Measurements from ENCODE around the gene LDB3.
A peak's percentile ranks its signal among the peaks of the same experiment; 100 is the strongest.

Gene LDB3

GRCh38 chr10:86666538-86666937 lies 1.8 kb upstream of the LDB3 start:
- no peak for FAIRE-seq

GRCh38 chr10:86667421-86668181 lies 710 bp upstream of the LDB3 start:
- FAIRE-seq, result no peak

- no peak for FAIRE-seq
Observed at GRCh38 chr10:86670290-86670811, 2.0 kb downstream of the LDB3 start.

GRCh38 chr10:86670876-86671275 lies 2.6 kb downstream of the LDB3 start:
- FAIRE-seq, result no peak

- FAIRE-seq, result no peak
Observed at GRCh38 chr10:86671419-86671818, 3.1 kb downstream of the LDB3 start.

- FAIRE-seq, result no peak
Observed at GRCh38 chr10:86671985-86672710, 3.8 kb downstream of the LDB3 start.

GRCh38 chr10:86673216-86673826 lies 5.0 kb downstream of the LDB3 start:
- FAIRE-seq, result no peak

- no peak for FAIRE-seq
Observed at GRCh38 chr10:86673827-86674581, 5.7 kb downstream of the LDB3 start.

- FAIRE-seq, result no peak
Observed at GRCh38 chr10:86674912-86675311, 6.6 kb downstream of the LDB3 start.

- no peak for FAIRE-seq
Observed at GRCh38 chr10:86677374-86677773, 9.1 kb downstream of the LDB3 start.

- no peak for FAIRE-seq
Observed at GRCh38 chr10:86678999-86679792, 10.9 kb downstream of the LDB3 start.

- FAIRE-seq, result no peak
Observed at GRCh38 chr10:86681047-86681446, 12.7 kb downstream of the LDB3 start.

- no peak for FAIRE-seq
Observed at GRCh38 chr10:86681722-86682386, 13.5 kb downstream of the LDB3 start.

- FAIRE-seq, result no peak
Observed at GRCh38 chr10:86682675-86683074, 14.4 kb downstream of the LDB3 start.

- FAIRE-seq, result no peak
Observed at GRCh38 chr10:86684331-86685097, 16.2 kb downstream of the LDB3 start.

GRCh38 chr10:86685416-86685815 lies 17.1 kb downstream of the LDB3 start:
- FAIRE-seq, result no peak

- FAIRE-seq, result no peak
Observed at GRCh38 chr10:86685893-86686632, 17.8 kb downstream of the LDB3 start.

GRCh38 chr10:86686972-86687371 lies 18.7 kb downstream of the LDB3 start:
- FAIRE-seq, result no peak

GRCh38 chr10:86687750-86688149 lies 19.4 kb downstream of the LDB3 start:
- FAIRE-seq, result no peak

- peak; percentile 88 for FAIRE-seq
Observed at GRCh38 chr10:86688398-86688921, 20.1 kb downstream of the LDB3 start.

Measured in G401.6 (cell line).